Keratinocyte (primary cell): ENCODE measurements around the gene ZMIZ1.

Source experiments
- CTCF ChIP-seq, 3 experiments: IDR thresholded peaks in 1 of 3; conservative IDR thresholded peaks in 1 of 3; optimal IDR thresholded peaks in 1 of 3; 2 replicates in 2 of 3; 3 replicates in 1 of 3; pipeline versions ENCODE3 to v1.5.1; 2011; ENCODE audit warnings: low read length in 3 of 3, mild to moderate bottlenecking in 3 of 3, moderate library complexity in 2 of 3, control low read depth in 1 of 3, inconsistent platforms in 1 of 3; ENCODE audit not compliant: insufficient read depth in 2 of 3; ENCODE audit errors: extremely low read depth in 1 of 3
- EZH2 ChIP-seq: IDR thresholded peaks from one replicate; pipeline ENCODE4 v1.6.1; 2012; ENCODE audit warnings: inconsistent platforms, mild to moderate bottlenecking, low read length, moderate library complexity

- no peak for TF ChIP-seq CTCF (optimal IDR thresholded peaks at IDR 0.05 in 1 of 3, IDR thresholded peaks at IDR 0.05 in 1 of 3, conservative IDR thresholded peaks at IDR 0.05 in 1 of 3; ENCODE audit: extremely low read depth in 1 of 3, insufficient read depth in 2 of 3, low read length in 3 of 3)
- TF ChIP-seq EZH2: no peak
Measured at GRCh38 chr10:79353000-79353406, 284.2 kb downstream of the ZMIZ1 start.
